ENCODE results near the gene CMSS1.

- TF ChIP-seq TAF1 (IDR thresholded peaks at IDR 0.05; ENCODE audit: borderline replicate concordance, insufficient read depth, low read length): no peak
- no peak for TF ChIP-seq POLR2AphosphoS5 (IDR thresholded peaks at IDR 0.05; ENCODE audit: low read depth, low read length)
- TF ChIP-seq SIN3A (IDR thresholded peaks at IDR 0.05; ENCODE audit: borderline replicate concordance, insufficient read depth, low read length): no peak
- no peak for TF ChIP-seq FOXP2 (optimal IDR thresholded peaks at IDR 0.05; ENCODE audit: borderline replicate concordance, extremely low read depth, extremely low read length, insufficient read depth)
- no peak for TF ChIP-seq REST (IDR thresholded peaks at IDR 0.05; ENCODE audit: insufficient read depth in 1 of 2, low read depth in 2 of 2, low read length in 2 of 2)
These were observed 229.9 kb downstream of the CMSS1 start for GRCh38 chr3:100047455-100048141.
